MM.1S (cell line): ENCODE data around the gene CBFA2T3.

Source experiments
- CTCF ChIP-seq: fragments of 300-600 bp; sonication (generic); IDR thresholded peaks from 2 replicates; pipeline ENCODE4 v1.5.1; 2016; ENCODE audit warnings: antibody characterized with exemption, low read length, mixed read lengths
- EZH2phosphoT487 ChIP-seq: fragments of 300-600 bp; sonication (generic); IDR thresholded peaks from 2 replicates; pipeline ENCODE4 v1.6.1; 2018; ENCODE audit warnings: antibody characterized with exemption, low read length

- TF ChIP-seq CTCF: no peak
- TF ChIP-seq EZH2phosphoT487: no peak
Measured at GRCh38 chr16:88953003-88953690, 23.9 kb downstream of the CBFA2T3 start.
